Mammary epithelial cell (primary cell): Measurements from ENCODE around the gene MFSD6.

Experiments
- CTCF ChIP-seq, 2 donors: IDR thresholded peaks in 1 of 2; conservative IDR thresholded peaks in 1 of 2; 2 replicates each; pipeline ENCODE4 v1.5.1; 2011 to 2012; ENCODE audit warnings: inconsistent platforms in 2 of 2, low read length in 2 of 2, mild to moderate bottlenecking in 2 of 2, control low read depth in 1 of 2, low read depth in 1 of 2; ENCODE audit not compliant: insufficient read depth in 1 of 2; ENCODE audit errors: extremely low read depth in 1 of 2
- EZH2 ChIP-seq: IDR thresholded peaks from 2 replicates; pipeline ENCODE4 v1.6.1; 2012; ENCODE audit warnings: low read length, inconsistent platforms, borderline replicate concordance

GRCh38 chr2:190443778-190444481 is 35.8 kb downstream of the MFSD6 start:
- TF ChIP-seq EZH2 (no peak), CTCF (conservative IDR thresholded peaks at IDR 0.05 in 1 of 2, IDR thresholded peaks at IDR 0.05 in 1 of 2; ENCODE audit: extremely low read depth in 1 of 2, insufficient read depth in 1 of 2, low read depth in 1 of 2, low read length in 2 of 2) (no peak)
